NOMO-1 treated with dmso at 0.1 percent for 144 hours (cell line): Measurements from ENCODE around the gene LRRC46.

ENCODE experiments used
- DNase-seq: peaks from one replicate; lab custom pipeline; 2025; ENCODE audit not compliant: unreplicated experiment; lab: John Stamatoyannopoulos, UW

LRRC46 gene

GRCh38 chr17:47875011-47875985, 43.8 kb downstream of the LRRC46 start:
- DNase-seq = no peak

- no peak for DNase-seq
Observed at GRCh38 chr17:47877368-47878034, 46.0 kb downstream of the LRRC46 start.

DNA sequence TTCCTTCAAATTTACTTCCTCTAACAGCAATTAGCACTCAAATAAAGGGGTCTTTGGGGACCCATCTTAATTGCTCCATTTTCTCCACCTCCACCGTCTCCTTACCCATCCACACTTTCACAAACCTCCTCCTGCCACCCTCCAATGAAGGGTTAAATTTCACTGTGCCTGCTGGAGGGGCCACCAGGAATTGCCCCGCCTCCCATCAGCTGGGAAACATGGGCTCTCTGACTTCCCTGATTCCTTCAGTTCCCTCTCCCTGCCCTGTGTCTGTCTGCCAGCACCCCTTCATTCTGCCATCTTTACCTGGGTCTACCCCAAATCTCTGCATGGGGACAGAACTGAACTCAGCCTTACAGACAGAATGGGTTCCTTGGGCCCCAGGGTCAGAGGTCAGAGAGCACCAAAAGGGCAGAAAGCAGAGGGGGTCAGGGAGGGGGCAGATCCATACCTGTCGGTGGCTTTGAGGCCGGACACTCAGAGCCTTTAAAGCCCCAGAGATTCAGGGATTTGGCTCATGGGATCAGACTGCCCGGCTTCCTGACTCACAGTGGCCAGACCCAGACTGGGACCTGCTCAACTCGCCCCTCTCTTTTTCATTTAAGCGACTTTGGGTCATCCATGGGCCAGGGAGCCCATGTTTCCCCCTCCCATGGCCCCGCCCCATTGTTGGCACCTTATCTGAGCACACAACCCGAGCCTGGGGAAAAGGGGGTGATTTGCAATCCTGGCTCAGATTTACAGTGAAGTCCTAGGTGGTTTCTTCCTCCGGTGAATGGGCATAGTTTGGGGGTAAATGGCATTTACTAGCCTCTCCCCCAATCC, 46.9 kb downstream of the LRRC46 start:
- no peak for DNase-seq

GRCh38 chr17:47879028-47879585, 47.6 kb downstream of the LRRC46 start:
- DNase-seq = no peak

DNA sequence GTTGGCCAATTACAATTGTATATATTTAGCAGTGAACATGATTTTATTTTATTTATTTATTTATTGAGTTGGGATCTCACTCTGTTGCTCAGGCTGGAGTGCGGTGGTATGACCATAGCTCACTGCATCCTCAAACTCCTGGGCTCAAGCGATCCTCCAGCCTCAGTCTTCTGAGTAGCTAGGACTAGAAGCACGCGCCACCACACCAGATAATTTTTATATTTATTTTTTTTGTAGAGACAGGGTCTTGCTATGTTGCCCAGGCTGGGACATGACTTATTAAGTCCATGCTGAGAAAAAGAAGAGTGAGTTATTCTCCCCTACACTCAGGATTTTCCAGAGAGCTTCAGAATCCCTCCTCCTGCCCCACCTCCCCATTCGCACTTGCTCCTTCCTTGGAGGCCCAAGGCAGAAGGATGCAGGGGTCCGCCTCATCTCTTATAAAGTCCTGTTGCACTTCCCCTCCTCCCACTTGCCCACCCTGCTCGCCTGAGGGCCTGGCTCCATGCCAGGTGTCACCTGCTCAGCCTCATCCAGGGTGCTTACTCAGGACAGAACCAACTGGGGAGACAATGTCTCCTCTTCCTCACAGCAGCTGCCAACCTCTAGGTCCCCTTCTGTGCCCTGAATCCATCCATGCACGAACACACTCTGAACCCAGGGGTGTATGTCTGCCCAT, 48.4 kb downstream of the LRRC46 start:
- DNase-seq = no peak

DNA sequence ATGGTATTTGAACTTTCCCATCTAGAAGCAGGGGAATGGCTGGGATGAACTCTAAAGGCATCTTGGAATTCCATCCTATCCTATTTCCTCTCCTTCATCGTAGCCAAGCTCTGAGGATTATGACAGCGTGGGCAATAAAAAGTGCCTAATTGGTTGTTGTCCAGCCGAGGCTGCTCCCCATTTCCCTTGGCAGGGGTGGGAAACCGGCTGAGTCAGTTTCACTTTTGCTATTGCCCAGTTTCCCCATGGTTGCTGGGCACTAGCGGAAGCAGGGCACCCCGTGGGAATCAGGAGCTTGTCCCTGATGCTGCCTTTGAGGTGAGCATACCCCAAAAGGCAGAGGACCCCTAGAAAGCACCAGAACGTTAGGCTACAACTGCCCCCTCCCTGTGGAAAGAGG, 50.8 kb downstream of the LRRC46 start:
- no peak for DNase-seq

DNA sequence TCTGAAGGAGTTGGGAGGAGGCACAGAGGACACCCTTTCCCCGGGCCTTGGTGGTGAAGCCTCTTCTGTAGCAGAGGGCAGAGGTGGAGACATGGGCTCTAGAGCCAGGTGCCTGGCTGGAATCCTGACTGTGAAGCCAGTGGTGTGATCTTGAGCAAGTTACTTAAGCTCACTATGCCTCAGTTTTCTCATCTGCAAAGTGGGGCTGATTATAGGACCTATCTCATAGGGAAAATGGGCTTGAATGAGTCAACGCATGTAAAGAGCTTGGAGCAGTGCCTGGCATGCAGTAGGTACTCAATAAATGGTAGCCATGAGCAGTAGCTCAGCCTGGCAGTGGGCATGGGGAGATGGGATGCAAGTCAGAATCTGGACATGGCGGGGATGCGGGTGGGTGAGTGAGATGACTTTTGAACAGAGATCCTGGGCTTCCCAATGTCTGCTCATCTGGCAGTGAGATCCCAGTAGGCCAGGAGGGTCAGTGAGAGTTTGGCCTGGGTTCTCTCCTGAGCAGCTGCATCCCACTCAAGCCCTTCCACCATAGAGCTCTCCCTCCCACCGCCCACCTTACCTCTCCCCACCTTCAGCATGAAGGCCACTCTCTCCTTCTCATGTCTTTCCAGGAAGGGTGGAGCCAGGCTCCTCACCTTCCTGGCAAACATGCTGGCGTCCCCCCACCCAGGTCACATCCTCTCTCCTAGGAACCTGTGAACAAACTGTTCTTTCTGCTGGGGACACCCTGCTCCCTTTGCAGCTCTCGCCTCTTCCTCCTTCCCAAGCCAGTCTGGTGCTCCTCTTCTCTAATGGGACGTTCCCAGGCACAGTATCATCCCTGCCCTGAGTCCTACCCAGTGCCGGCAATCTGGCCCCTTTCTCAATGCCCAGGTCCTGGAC, 51.5 kb downstream of the LRRC46 start:
- DNase-seq = no peak

GRCh38 chr17:47883589-47884426, 52.3 kb downstream of the LRRC46 start:
- no peak for DNase-seq

DNA sequence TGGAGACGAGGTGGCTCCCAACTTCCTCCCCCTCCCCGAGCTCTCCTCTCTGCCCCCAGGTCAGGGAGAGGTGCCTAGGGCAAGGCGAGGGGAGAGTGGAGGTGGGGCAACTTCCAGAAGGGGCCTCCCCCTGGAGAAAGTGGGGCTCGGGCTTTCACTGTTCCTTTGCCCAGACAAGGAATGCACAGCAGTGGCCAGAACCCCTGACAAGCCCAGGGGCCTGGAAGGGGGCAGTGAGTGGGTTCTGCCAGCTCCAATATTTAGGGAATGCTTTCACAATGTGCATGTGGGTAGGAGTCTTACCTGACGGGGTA, 52.9 kb downstream of the LRRC46 start:
- no peak for DNase-seq

GRCh38 chr17:47884905-47885730, 53.6 kb downstream of the LRRC46 start:
- no peak for DNase-seq
